Uterus (tissue), 4 donors: ENCODE data around the gene CELF2. TPM values are rescaled to one million over a fixed set of nuclear protein-coding genes. Genes with fewer than 3 reads are reported as not detected.

ENCODE experiments used
- DNase-seq, 2 donors: peaks; one replicate each; pipeline ENCODE4 v3.0.0-alpha.2; 2019 to 2020
- H3K27ac ChIP-seq, 2 donors: fragments of 200-600 bp; sonication (generic); 1 replicate in 1 of 2; 2 replicates in 1 of 2; pipeline ENCODE4 v1.5.1; 2016 to 2018
- H3K27me3 ChIP-seq, 2 donors: fragments of 200-600 bp; sonication (generic); one replicate each; pipeline ENCODE4 v1.5.1; 2018 to 2019; ENCODE audit warnings: control low read depth in 1 of 2
- H3K36me3 ChIP-seq, 2 donors: fragments of 200-600 bp; sonication (generic); one replicate each; pipeline ENCODE4 v1.5.1; 2019; ENCODE audit warnings: control low read depth in 1 of 2
- H3K4me1 ChIP-seq, 2 donors: fragments of 200-600 bp; sonication (generic); one replicate each; pipeline ENCODE4 v1.5.1; 2018 to 2019; ENCODE audit warnings: control low read depth in 1 of 2
- H3K4me3 ChIP-seq, 2 donors: fragments of 200-600 bp; sonication (generic); 1 replicate in 1 of 2; 2 replicates in 1 of 2; pipeline ENCODE4 v1.5.1; 2018 to 2019; ENCODE audit warnings: mild to moderate bottlenecking in 1 of 2
- H3K9me3 ChIP-seq, 2 donors: fragments of 200-600 bp; sonication (generic); one replicate each; pipeline ENCODE4 v1.5.1; 2019; ENCODE audit warnings: control low read depth in 1 of 2
- CTCF ChIP-seq, 4 experiments: fragments of 200-600 bp in 2 of 4; fragments of 450-650 bp in 2 of 4; sonication (generic) in 2 of 4; IDR thresholded peaks; one replicate each; pipeline ENCODE4 v1.5.1; 2016 to 2019; ENCODE audit warnings: antibody characterized with exemption in 4 of 4, mild to moderate bottlenecking in 2 of 4, moderate library complexity in 1 of 4
- POLR2A ChIP-seq, 2 donors: fragments of 450-650 bp; IDR thresholded peaks; one replicate each; pipeline ENCODE4 v1.6.1; 2016; ENCODE audit warnings: antibody characterized with exemption in 2 of 2, mild to moderate bottlenecking in 1 of 2, moderate library complexity in 1 of 2
- intact Hi-C: fragments of 100-400 bp; cut with DNase I; formaldehyde crosslinking; loops from one replicate; pipeline ENCODE4 v1.15.1; 2023; ENCODE audit warnings: low total_unique reads
- total RNA-seq, 4 donors: library from RNA; depleted of rRNA in 3 of 4; stranded (reverse); fragments of >200 nt in 3 of 4; gene quantifications; one replicate each; pipeline versions ENCODE4 v1.1.0 to v1.2.4, GENCODE V29; 2014 to 2023
- donor health status: DM: yes; HTN: yes; CAD: no.

CELF2 gene
- total RNA-seq, 4 donors from 2014 or later: 12.8 to 59.2 (median 44.0) TPM

GRCh38 chr10:11272915-11273389 is 255.3 kb downstream of the CELF2 start:
- Histone ChIP-seq H3K27ac (no peak overlapping the region), H3K36me3 (no peaks in the 10 kb centered on the region), H3K27me3 (no peaks in the 10 kb centered on the region), H3K4me1 (no peaks in the 10 kb centered on the region), H3K9me3 (no peaks in the 10 kb centered on the region), H3K4me3 (no peak overlapping the region)
- intact Hi-C loops: no loop called here
- DNase-seq: no peak
- TF ChIP-seq CTCF (IDR thresholded peaks at IDR 0.05) (no peak), POLR2A (IDR thresholded peaks at IDR 0.05) (no peak)

DNA sequence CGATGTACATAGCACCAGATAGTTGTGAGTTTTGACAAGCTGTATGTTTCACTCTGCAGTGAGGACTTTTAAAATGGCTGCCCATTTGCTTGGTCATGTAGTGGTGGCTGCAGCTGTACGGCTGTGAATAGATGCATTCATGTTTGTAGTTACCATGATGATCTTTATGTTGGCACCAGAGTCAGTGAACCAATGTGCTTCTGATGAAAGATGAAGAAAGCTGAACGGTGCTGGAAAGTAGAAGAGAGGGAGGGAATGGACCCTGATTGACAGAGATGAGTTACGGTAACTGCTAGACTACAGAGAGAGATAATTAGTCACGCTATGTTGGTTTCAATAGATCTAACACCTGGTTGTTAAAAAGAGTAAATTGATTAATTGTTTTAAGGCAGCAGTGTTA is 256.8 kb downstream of the CELF2 start:
- TF ChIP-seq CTCF (IDR thresholded peaks at IDR 0.05) (no peak), POLR2A (IDR thresholded peaks at IDR 0.05) (no peak)
- no peak overlapping the region for H3K27ac ChIP-seq
- no peaks in the 10 kb centered on the region for H3K27me3 ChIP-seq
- DNase-seq: no peak
- no peak overlapping the region for H3K4me3 ChIP-seq
- no peaks in the 10 kb centered on the region for H3K4me1 ChIP-seq
- intact Hi-C loops: no loop called here
- H3K9me3 ChIP-seq: no peaks in the 10 kb centered on the region
- H3K36me3 ChIP-seq: no peaks in the 10 kb centered on the region

GRCh38 chr10:11275651-11276050 is 258.0 kb downstream of the CELF2 start:
- TF ChIP-seq POLR2A (IDR thresholded peaks at IDR 0.05) (no peak), CTCF (IDR thresholded peaks at IDR 0.05) (no peak)
- no peaks in the 10 kb centered on the region for H3K9me3 ChIP-seq
- no peak overlapping the region for H3K27ac ChIP-seq
- DNase-seq: no peak
- intact Hi-C loops: no loop called here
- H3K27me3 ChIP-seq: no peaks in the 10 kb centered on the region
- H3K4me3 ChIP-seq: no peak overlapping the region
- no peaks in the 10 kb centered on the region for H3K36me3 ChIP-seq
- H3K4me1 ChIP-seq: no peaks in the 10 kb centered on the region

DNA sequence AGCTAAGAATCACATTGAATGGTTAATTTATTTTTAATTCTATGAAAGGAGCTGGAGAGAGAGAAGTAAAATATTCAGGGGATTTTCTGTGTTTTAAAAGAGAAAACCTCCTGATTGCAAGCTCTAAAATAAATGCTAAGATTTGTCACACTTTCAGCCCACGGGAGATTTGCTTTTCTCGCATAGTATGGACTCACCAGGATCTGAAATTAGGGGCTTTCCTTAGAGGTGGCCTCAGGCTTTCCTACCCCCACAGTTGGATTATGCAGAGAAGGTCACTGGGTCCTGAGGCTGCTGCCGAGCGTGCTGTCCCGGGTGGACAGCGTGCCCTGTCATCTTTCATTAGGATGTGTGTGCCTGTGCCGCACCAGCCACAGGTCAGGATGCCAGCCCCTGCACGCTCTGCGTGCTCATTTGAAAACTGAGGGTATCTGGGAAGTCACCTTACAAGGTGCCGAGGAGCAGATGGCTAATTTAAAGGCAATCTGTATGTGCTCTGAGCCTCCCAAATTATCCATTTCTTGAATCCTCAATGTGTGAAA is 258.8 kb downstream of the CELF2 start:
- Histone ChIP-seq H3K36me3 (no peaks in the 10 kb centered on the region), H3K9me3 (no peaks in the 10 kb centered on the region), H3K4me3 (no peak overlapping the region), H3K27ac (no peak overlapping the region), H3K4me1 (no peaks in the 10 kb centered on the region), H3K27me3 (no peaks in the 10 kb centered on the region)
- intact Hi-C loops: no loop called here
- TF ChIP-seq POLR2A (IDR thresholded peaks at IDR 0.05) (no peak), CTCF (IDR thresholded peaks at IDR 0.05) (no peak)
- DNase-seq: no peak

DNA sequence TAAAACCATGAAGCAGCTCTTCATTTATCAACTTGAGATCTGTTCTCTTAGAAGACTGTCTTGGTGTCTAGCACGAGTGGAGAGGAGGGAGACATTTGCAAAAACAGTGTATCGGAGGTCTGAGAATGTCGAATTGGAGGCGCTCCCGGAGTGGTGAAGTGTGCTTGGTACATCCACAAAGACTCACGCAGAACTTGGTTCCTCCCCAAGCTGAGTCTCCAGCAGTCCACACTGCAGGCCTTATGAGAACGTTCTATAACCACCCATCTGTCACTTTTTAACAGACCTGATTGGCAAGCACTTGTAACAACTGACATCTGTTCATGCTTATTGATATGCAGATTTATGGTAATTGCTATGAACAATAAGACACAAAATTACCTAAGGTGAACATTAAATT is 261.6 kb downstream of the CELF2 start:
- Histone ChIP-seq H3K4me3 (no peak overlapping the region), H3K27ac (no peak overlapping the region), H3K9me3 (no peaks in the 10 kb centered on the region), H3K4me1 (no peaks in the 10 kb centered on the region), H3K36me3 (no peaks in the 10 kb centered on the region), H3K27me3 (no peaks in the 10 kb centered on the region)
- intact Hi-C loops: no loop called here
- TF ChIP-seq CTCF (IDR thresholded peaks at IDR 0.05): no peak
- TF ChIP-seq POLR2A (IDR thresholded peaks at IDR 0.05): no peak
- DNase-seq: no peak
